Measurements from ENCODE around the gene RPRD1A. TPM values are rescaled to one million over a fixed set of nuclear protein-coding genes. Genes with fewer than 3 reads are reported as not detected.

Gene RPRD1A
- polyA plus RNA-seq, 1 donor (not counting 4 experiments of a cell fraction or from before 2014, with no cell fraction given): 55.5 TPM

DNA sequence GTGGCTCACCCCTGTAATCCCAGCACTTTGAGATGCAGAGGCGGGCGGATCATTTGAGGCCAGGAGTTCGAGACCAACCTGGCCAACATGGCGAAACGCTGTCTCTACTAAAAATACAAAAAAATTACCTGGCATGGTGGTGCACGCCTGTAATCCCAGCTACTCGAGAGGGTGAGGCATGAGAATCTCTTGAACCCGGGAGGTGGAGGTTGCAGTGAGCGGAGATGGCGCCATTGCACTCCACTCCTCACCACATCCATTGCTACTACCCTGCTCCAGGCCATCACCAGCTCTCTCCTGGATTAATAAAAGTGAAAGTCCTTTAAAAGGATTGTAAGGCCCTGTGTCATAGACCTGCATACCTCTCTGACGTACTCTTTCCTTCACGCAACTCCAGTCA lies 93.7 kb downstream of the RPRD1A start:
- Histone ChIP-seq H3K4me1 (ENCODE audit: control insufficient read depth, extremely low read depth, insufficient read depth, low read length) (peaks cover 6% of the 10 kb centered on the region), H2AFZ (ENCODE audit: control insufficient read depth, low read length) (no peak overlapping the region), H3K79me2 (ENCODE audit: control insufficient read depth, insufficient read depth, low read length) (peaks cover 27% of the 10 kb centered on the region), H3K9me1 (ENCODE audit: control insufficient read depth, extremely low read depth, insufficient read depth, low read length) (no peaks in the 10 kb centered on the region), H3K27me3 (ENCODE audit: control insufficient read depth, extremely low read depth, insufficient read depth, low read length) (no peaks in the 10 kb centered on the region), H3K4me2 (ENCODE audit: control insufficient read depth, extremely low read depth, insufficient read depth, low read depth, low read length) (peak overlapping the region; percentile 84), H3K27ac (ENCODE audit: control insufficient read depth, insufficient read depth, low read length) (peak overlapping the region; percentile 62), H3K4me3 (ENCODE audit: control insufficient read depth in 2 of 3, extremely low read depth in 1 of 3, insufficient read depth in 2 of 3, low read depth in 1 of 3, low read length in 3 of 3) (peak overlapping the region; percentile 41 to 93 (median 81)), H3K9me3 (ENCODE audit: control insufficient read depth, low read depth, low read length) (peaks cover 2% of the 10 kb centered on the region), H3K9ac (ENCODE audit: control insufficient read depth, extremely low read depth, insufficient read depth, low read length) (peak overlapping the region; percentile 93), H4K20me1 (ENCODE audit: control insufficient read depth, extremely low read depth, insufficient read depth, low read length) (no peaks in the 10 kb centered on the region), H3K36me3 (ENCODE audit: control insufficient read depth in 2 of 2, extremely low read depth in 1 of 2, insufficient read depth in 2 of 2, low read length in 2 of 2) (peaks cover 10 to 17% of the 10 kb centered on the region in 2 experiments)
- dilution Hi-C loops (cut with MboI; ENCODE audit: extremely low pct_ligation_motif_present, low sequenced_read_pairs): no loop called here
- TF ChIP-seq CTCF (optimal IDR thresholded peaks at IDR 0.05 in 1 of 3, IDR thresholded peaks at IDR 0.05 in 1 of 3, conservative IDR thresholded peaks at IDR 0.05 in 1 of 3; ENCODE audit: extremely low read depth in 1 of 3, insufficient read depth in 2 of 3, low read length in 3 of 3) (no peak), EZH2 (IDR thresholded peaks at IDR 0.05; ENCODE audit: low read length) (no peak)
- DNase-seq (ENCODE audit: low read depth, low spot score) (no peak), FAIRE-seq (no peak)

GRCh38 chr18:35972197-35973000 lies 95.0 kb downstream of the RPRD1A start, which contains the start of gene RMP24:
Gene RMP24 (plus strand): TSS chr18:35972679.
- FAIRE-seq: no peak
- dilution Hi-C loops (cut with MboI; ENCODE audit: extremely low pct_ligation_motif_present, low sequenced_read_pairs): no loop called here
- H3K4me2 ChIP-seq (ENCODE audit: control insufficient read depth, extremely low read depth, insufficient read depth, low read depth, low read length): peak within 1 kb of the TSS; percentile 99
- no peak for TF ChIP-seq CTCF (optimal IDR thresholded peaks at IDR 0.05 in 1 of 3, IDR thresholded peaks at IDR 0.05 in 1 of 3, conservative IDR thresholded peaks at IDR 0.05 in 1 of 3; ENCODE audit: extremely low read depth in 1 of 3, insufficient read depth in 2 of 3, low read length in 3 of 3)
- H4K20me1 ChIP-seq (ENCODE audit: control insufficient read depth, extremely low read depth, insufficient read depth, low read length): no peaks in the 10 kb centered on the region
- peak within 1 kb of the TSS; percentile 93 for H3K27ac ChIP-seq (ENCODE audit: control insufficient read depth, insufficient read depth, low read length)
- peaks cover 27% of the 10 kb centered on the region for H3K79me2 ChIP-seq (ENCODE audit: control insufficient read depth, insufficient read depth, low read length)
- peak; percentile 68 for DNase-seq (ENCODE audit: low read depth, low spot score)
- H3K9ac ChIP-seq (ENCODE audit: control insufficient read depth, extremely low read depth, insufficient read depth, low read length): peak within 1 kb of the TSS; percentile 93
- H2AFZ ChIP-seq (ENCODE audit: control insufficient read depth, low read length): peak within 1 kb of the TSS; percentile 93
- no peaks in the 10 kb centered on the region for H3K9me1 ChIP-seq (ENCODE audit: control insufficient read depth, extremely low read depth, insufficient read depth, low read length)
- peaks cover 13% of the 10 kb centered on the region for H3K4me1 ChIP-seq (ENCODE audit: control insufficient read depth, extremely low read depth, insufficient read depth, low read length)
- no peaks in the 10 kb centered on the region for H3K27me3 ChIP-seq (ENCODE audit: control insufficient read depth, extremely low read depth, insufficient read depth, low read length)
- H3K9me3 ChIP-seq (ENCODE audit: control insufficient read depth, low read depth, low read length): peaks cover 2% of the 10 kb centered on the region
- peak within 1 kb of the TSS; percentile 81 to 93 (median 90) for H3K4me3 ChIP-seq (ENCODE audit: control insufficient read depth in 2 of 3, extremely low read depth in 1 of 3, insufficient read depth in 2 of 3, low read depth in 1 of 3, low read length in 3 of 3)
- peaks cover 3 to 11% of the 10 kb centered on the region in 2 experiments for H3K36me3 ChIP-seq (ENCODE audit: control insufficient read depth in 2 of 2, extremely low read depth in 1 of 2, insufficient read depth in 2 of 2, low read length in 2 of 2)

Data from keratinocyte (primary cell).